Left forelimb (tissue), 1 donor: ENCODE data around the gene ZRANB1.

Source experiments
- DNase-seq: peaks from one replicate; pipeline ENCODE4 v3.0.0-alpha.2; 2018; ENCODE audit warnings: low spot score

ZRANB1 gene

GRCh38 chr10:124921261-124921660 is 20.7 kb upstream of the ZRANB1 start:
- no peak for DNase-seq

- DNase-seq = no peak
These were observed 18.2 kb upstream of the ZRANB1 start for GRCh38 chr10:124923684-124924083.

- DNase-seq = no peak
These were observed 15.4 kb upstream of the ZRANB1 start for GRCh38 chr10:124926548-124926947.

- no peak for DNase-seq
These were observed 13.8 kb upstream of the ZRANB1 start for GRCh38 chr10:124928087-124928486.

- no peak for DNase-seq
These were observed 13.4 kb upstream of the ZRANB1 start for GRCh38 chr10:124928545-124928944.

GRCh38 chr10:124935946-124936345 is 6.0 kb upstream of the ZRANB1 start:
- no peak for DNase-seq

- DNase-seq = no peak
These were observed 5.1 kb upstream of the ZRANB1 start for GRCh38 chr10:124936813-124937212.

GRCh38 chr10:124939290-124939689 is 2.6 kb upstream of the ZRANB1 start:
- DNase-seq = no peak

- DNase-seq = no peak
These were observed 620 bp downstream of the ZRANB1 start for GRCh38 chr10:124942317-124943169.

GRCh38 chr10:124943301-124944092 is 1.6 kb downstream of the ZRANB1 start:
- DNase-seq = no peak

- DNase-seq = no peak
These were observed 3.1 kb downstream of the ZRANB1 start for GRCh38 chr10:124944982-124945381.

- DNase-seq = no peak
These were observed 5.0 kb downstream of the ZRANB1 start for GRCh38 chr10:124946945-124947344.

GRCh38 chr10:124949543-124949942 is 7.6 kb downstream of the ZRANB1 start:
- DNase-seq = no peak

- DNase-seq = no peak
These were observed 10.2 kb downstream of the ZRANB1 start for GRCh38 chr10:124952123-124952522.

- no peak for DNase-seq
These were observed 11.5 kb downstream of the ZRANB1 start for GRCh38 chr10:124953421-124953820.

- DNase-seq = no peak
These were observed 13.3 kb downstream of the ZRANB1 start for GRCh38 chr10:124955243-124955642.

- DNase-seq = no peak
These were observed 13.9 kb downstream of the ZRANB1 start for GRCh38 chr10:124955868-124956267.

- no peak for DNase-seq
These were observed 14.8 kb downstream of the ZRANB1 start for GRCh38 chr10:124956764-124957163.

GRCh38 chr10:124957404-124957947 is 15.6 kb downstream of the ZRANB1 start:
- DNase-seq = no peak

- DNase-seq = no peak
These were observed 17.6 kb downstream of the ZRANB1 start for GRCh38 chr10:124959564-124959963.

- no peak for DNase-seq
These were observed 19.3 kb downstream of the ZRANB1 start for GRCh38 chr10:124961248-124961570.

- no peak for DNase-seq
These were observed 20.5 kb downstream of the ZRANB1 start for GRCh38 chr10:124962421-124962820.
